ENCODE data around the gene BOLL. TPM values are rescaled to one million over a fixed set of nuclear protein-coding genes. Genes with fewer than 3 reads are reported as not detected.
A peak's percentile ranks its signal among the peaks of the same experiment; 100 is the strongest.
"Not testable (repeated sequence)": the region's sequence is repeated elsewhere in the genome, so short reads cannot be mapped to it uniquely, and the experiment has no call there.

Gene BOLL
- total RNA-seq, 2 experiments from 2014 or later: not detected

GRCh38 chr2:197786010-197786877, 1.1 kb upstream of the BOLL start:
- CTCF ChIA-PET: interaction anchor here (0.8 to 1.2 kb wide), 2 partner anchors 14 to 114 kb away, joined by 3 read pairs; no protein-coding TSS in a partner anchor
- no peaks in the 10 kb centered on the region for H3K36me3 Mint-ChIP-seq (ENCODE audit: low read depth)
- POLR2A ChIA-PET: no interaction called here
- no peaks in the 10 kb centered on the region for H3K9me3 Mint-ChIP-seq (ENCODE audit: insufficient read depth)
- H3K4me3 Mint-ChIP-seq: peak overlapping the region; percentile 71
- no peak overlapping the region for H3K27ac Mint-ChIP-seq
- peaks cover 41% of the 10 kb centered on the region for H3K27me3 Mint-ChIP-seq (ENCODE audit: low read depth)
- peak; percentile 79 for ATAC-seq
- DNase-seq: peak; percentile 69
- H3K4me1 Mint-ChIP-seq (ENCODE audit: low read depth): peaks cover 5% of the 10 kb centered on the region

- POLR2A ChIA-PET: no interaction called here
- H3K9me3 Mint-ChIP-seq (ENCODE audit: insufficient read depth): no peaks in the 10 kb centered on the region
- H3K4me3 Mint-ChIP-seq: no peak overlapping the region
- H3K36me3 Mint-ChIP-seq (ENCODE audit: low read depth): no peaks in the 10 kb centered on the region
- DNase-seq (no peak), ATAC-seq (no peak)
- H3K27me3 Mint-ChIP-seq (ENCODE audit: low read depth): peaks cover 22% of the 10 kb centered on the region
- CTCF ChIA-PET: interaction anchor here (2.0 kb wide), 1 partner anchor 76 kb away, joined by 7 read pairs; no protein-coding TSS in a partner anchor
- peaks cover 5% of the 10 kb centered on the region for H3K4me1 Mint-ChIP-seq (ENCODE audit: low read depth)
- H3K27ac Mint-ChIP-seq: no peak overlapping the region
These were observed 3.0 kb downstream of the BOLL start for GRCh38 chr2:197782126-197782525.

DNA sequence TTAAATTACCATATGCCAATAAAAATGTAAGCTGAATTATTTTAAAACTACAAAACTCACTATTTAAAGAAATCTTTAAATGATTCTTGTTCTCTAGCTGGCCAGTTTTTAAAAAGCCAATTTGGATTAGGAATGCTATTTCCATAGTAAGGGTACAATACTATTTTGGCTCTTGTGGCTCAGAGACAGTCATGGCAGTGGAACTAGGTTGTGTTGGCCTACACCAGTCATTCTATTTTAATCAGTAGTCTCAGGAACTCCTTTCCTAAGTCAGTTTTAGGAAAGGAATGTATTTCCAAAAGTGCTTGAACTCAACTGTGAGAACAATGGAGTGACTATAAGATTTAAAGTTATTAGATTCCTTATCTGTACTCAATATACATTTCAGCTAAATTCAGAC, 5.9 kb downstream of the BOLL start:
- ChIA-PET POLR2A (interaction anchor here (1.1 to 1.2 kb wide), 2 partner anchors 73 to 74 kb away, joined by 3 to 4 read pairs; partner anchors contain the start of gene MARS2), CTCF (interaction anchor here (0.8 to 2.7 kb wide), 10 partner anchors 15 to 517 kb away, joined by 3 to 21 read pairs (median 4); partner anchors contain the start of gene MARS2)
- ATAC-seq (no peak), DNase-seq (no peak)
- Mint-ChIP-seq H3K27me3 (ENCODE audit: low read depth) (peaks cover 22% of the 10 kb centered on the region), H3K36me3 (ENCODE audit: low read depth) (no peaks in the 10 kb centered on the region), H3K27ac (no peak overlapping the region), H3K4me1 (ENCODE audit: low read depth) (peaks cover 2% of the 10 kb centered on the region), H3K4me3 (no peak overlapping the region), H3K9me3 (ENCODE audit: insufficient read depth) (no peaks in the 10 kb centered on the region)

GRCh38 chr2:197777823-197778407, 7.2 kb downstream of the BOLL start:
- Mint-ChIP-seq H3K27ac (no peak overlapping the region), H3K9me3 (ENCODE audit: insufficient read depth) (no peaks in the 10 kb centered on the region), H3K4me3 (no peak overlapping the region), H3K36me3 (ENCODE audit: low read depth) (no peaks in the 10 kb centered on the region), H3K27me3 (ENCODE audit: low read depth) (peaks cover 20% of the 10 kb centered on the region), H3K4me1 (ENCODE audit: low read depth) (peaks cover 2% of the 10 kb centered on the region)
- ChIA-PET CTCF (interaction anchor here (1.4 to 2.7 kb wide), 3 partner anchors 66 to 72 kb away, joined by 4 to 21 read pairs (median 4); no protein-coding TSS in a partner anchor), POLR2A (no interaction called here)
- DNase-seq: peak; percentile 39
- ATAC-seq: no peak

DNA sequence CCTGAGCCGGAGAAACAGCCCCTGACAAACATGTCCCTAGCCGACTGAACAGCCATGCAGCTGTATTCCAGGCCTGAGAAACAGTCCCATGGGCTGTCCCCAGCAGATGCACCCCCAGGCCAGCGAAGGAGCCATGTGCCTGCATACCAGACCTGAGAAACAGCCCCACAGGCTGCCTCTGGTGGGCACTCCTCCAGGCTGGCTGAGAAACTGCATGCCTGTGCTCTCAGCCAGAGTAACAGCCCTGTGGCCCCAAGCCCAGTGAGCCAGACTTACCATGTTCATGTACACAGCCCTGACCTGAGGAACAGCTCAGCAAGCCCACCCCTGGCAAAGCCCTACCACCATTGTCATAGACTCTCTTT, 24.8 kb downstream of the BOLL start:
- ChIA-PET CTCF (no interaction called here), POLR2A (no interaction called here)
- no peak for ATAC-seq
- Mint-ChIP-seq H3K27me3 (ENCODE audit: low read depth) (peaks cover 11% of the 10 kb centered on the region), H3K36me3 (ENCODE audit: low read depth) (no peaks in the 10 kb centered on the region), H3K4me3 (no peak overlapping the region), H3K4me1 (ENCODE audit: low read depth) (no peaks in the 10 kb centered on the region), H3K9me3 (ENCODE audit: insufficient read depth) (no peaks in the 10 kb centered on the region), H3K27ac (no peak overlapping the region)
- DNase-seq: no peak

DNA sequence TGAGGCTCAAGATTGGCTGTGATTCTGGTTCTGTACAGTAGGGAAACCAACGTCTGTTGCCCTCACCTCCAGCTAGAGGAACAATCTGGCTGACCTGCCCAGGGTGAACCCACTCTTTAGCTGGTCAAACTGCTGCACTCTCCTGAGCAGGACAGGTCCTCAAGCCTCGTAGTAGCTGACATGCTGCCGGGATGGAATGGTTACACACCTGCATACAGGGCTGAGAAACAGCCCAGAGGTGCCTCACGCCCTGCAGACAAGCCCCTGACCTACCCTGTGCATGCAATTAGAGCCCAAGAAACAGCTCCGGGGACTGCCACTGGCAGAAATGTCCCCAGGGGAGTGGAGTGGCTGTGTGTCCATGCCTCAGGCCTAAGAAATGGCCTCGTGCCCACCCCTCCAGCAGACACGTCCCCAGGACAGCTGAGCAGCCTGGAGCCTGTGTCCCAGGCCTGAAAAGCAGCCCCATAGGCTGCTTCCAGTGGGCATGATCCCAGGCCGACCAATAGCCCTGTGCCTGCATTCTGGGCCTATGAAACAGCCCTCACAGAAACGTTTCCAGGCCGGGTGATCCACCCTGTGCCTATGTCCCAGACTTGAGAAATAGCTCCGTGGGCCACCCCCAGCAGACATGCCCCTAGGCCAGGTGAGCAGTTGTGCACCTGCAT, 25.4 kb downstream of the BOLL start:
- CTCF ChIA-PET: no interaction called here
- Mint-ChIP-seq H3K4me1 (ENCODE audit: low read depth) (no peaks in the 10 kb centered on the region), H3K4me3 (no peak overlapping the region), H3K27me3 (ENCODE audit: low read depth) (peaks cover 10% of the 10 kb centered on the region), H3K36me3 (ENCODE audit: low read depth) (no peaks in the 10 kb centered on the region), H3K9me3 (ENCODE audit: insufficient read depth) (no peaks in the 10 kb centered on the region), H3K27ac (no peak overlapping the region)
- POLR2A ChIA-PET: no interaction called here
- no peak for DNase-seq
- ATAC-seq: no peak

DNA sequence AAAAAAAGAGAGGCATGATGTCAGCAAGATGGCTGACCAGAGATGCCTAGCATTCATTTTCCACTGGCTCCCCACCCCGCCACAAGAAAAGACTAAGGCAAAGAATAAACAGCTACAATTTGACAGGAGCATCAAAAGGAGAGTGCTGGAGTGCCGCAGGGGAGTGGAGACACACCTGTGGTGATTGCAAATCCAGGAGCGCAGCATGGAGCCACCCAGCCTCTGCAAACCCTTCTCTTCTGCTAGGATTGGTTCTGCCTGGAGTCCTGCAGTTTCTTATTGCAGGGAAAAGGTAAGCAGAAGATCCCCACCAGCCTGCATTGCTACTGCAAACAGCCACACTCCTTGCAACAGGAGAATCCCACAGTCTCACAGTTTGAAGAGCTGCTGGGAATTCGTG, 26.1 kb downstream of the BOLL start:
- POLR2A ChIA-PET: no interaction called here
- no peaks in the 10 kb centered on the region for H3K4me1 Mint-ChIP-seq (ENCODE audit: low read depth)
- no peaks in the 10 kb centered on the region for H3K9me3 Mint-ChIP-seq (ENCODE audit: insufficient read depth)
- DNase-seq (no peak), ATAC-seq (no peak)
- peaks cover 10% of the 10 kb centered on the region for H3K27me3 Mint-ChIP-seq (ENCODE audit: low read depth)
- no peak overlapping the region for H3K4me3 Mint-ChIP-seq
- CTCF ChIA-PET: no interaction called here
- no peaks in the 10 kb centered on the region for H3K36me3 Mint-ChIP-seq (ENCODE audit: low read depth)
- no peak overlapping the region for H3K27ac Mint-ChIP-seq

DNA sequence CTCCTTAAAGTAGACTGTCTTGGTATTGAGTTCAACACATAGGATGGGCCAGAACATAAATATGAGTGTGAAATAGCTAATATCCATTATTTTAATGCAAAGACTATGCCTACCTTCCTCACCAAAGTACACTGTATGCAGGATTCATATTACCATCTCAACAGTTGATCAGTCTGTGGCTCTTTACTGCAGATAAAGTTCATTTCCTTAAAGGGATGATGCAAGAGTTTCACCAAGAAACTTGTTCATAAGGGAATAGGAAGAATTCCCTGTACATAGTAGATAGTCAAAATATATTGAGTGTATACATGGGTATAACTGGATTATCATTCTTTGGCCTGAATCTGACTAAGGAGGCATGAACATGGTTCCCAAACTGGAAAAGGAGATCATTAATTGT, 44.9 kb downstream of the BOLL start:
- H3K27ac Mint-ChIP-seq: no peak overlapping the region
- CTCF ChIA-PET: no interaction called here
- DNase-seq (no peak), ATAC-seq (no peak)
- H3K27me3 Mint-ChIP-seq (ENCODE audit: low read depth): peaks cover 5% of the 10 kb centered on the region
- H3K4me1 Mint-ChIP-seq (ENCODE audit: low read depth): no peaks in the 10 kb centered on the region
- H3K36me3 Mint-ChIP-seq (ENCODE audit: low read depth): no peaks in the 10 kb centered on the region
- no peaks in the 10 kb centered on the region for H3K9me3 Mint-ChIP-seq (ENCODE audit: insufficient read depth)
- POLR2A ChIA-PET: no interaction called here
- H3K4me3 Mint-ChIP-seq: no peak overlapping the region

DNA sequence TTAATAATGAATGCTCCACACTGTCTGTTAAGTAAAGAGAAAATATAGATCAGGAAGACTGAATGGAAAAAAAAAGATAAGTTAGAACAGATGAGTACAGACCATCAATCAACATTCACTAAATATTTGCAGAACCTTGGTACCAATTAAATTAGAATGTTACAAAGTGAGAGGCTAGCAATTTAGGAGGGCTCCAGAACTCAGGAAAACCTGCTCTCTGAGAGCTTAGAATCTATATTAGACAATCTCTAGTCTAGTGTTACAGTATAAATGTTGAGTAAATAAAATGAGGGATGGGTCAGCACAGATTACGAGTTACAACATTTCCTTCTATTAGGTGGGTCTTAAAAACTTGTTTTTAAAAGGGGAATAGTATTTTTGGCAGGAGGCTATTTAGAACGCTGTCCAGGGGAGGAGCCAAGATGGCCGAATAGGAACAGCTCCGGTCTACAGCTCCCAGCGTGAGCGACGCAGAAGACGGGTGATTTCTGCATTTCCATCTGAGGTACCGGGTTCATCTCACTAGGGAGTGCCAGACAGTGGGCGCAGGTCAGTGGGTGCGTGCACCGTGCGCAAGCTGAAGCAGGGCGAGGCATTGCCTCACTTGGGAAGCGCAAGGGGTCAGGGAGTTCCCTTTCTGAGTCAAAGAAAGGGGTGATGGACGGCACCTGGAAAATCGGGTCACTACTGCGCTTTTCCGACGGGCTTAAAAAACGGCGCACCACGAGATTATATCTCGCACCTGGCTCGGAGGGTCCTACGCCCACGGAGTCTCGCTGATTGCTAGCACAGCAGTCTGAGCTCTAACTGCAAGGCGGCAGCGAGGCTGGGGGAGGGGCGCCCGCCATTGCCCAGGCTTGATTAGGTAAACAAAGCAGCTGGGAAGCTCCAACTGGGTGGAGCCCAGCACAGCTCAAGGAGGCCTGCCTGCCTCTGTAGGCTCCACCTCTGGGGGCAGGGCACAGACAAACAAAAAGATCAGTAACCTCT, 56.3 kb downstream of the BOLL start:
- ATAC-seq; H3K27me3 Mint-ChIP-seq (ENCODE audit: low read depth); POLR2A ChIA-PET; H3K9me3 Mint-ChIP-seq (ENCODE audit: insufficient read depth); H3K4me1 Mint-ChIP-seq (ENCODE audit: low read depth); H3K4me3 Mint-ChIP-seq; H3K36me3 Mint-ChIP-seq (ENCODE audit: low read depth); DNase-seq; H3K27ac Mint-ChIP-seq: not testable (repeated sequence)
- CTCF ChIA-PET: interaction anchor here (1.4 kb wide), 1 partner anchor 51 kb away, joined by 4 read pairs; no protein-coding TSS in a partner anchor

GRCh38 chr2:197727011-197727410, 58.1 kb downstream of the BOLL start:
- Mint-ChIP-seq H3K4me1 (ENCODE audit: low read depth) (no peaks in the 10 kb centered on the region), H3K4me3 (no peak overlapping the region)
- POLR2A ChIA-PET: no interaction called here

GRCh38 chr2:197717863-197718262, 67.3 kb downstream of the BOLL start:
- no peaks in the 10 kb centered on the region for H3K27me3 Mint-ChIP-seq (ENCODE audit: low read depth)
- ATAC-seq (no peak), DNase-seq (no peak)
- POLR2A ChIA-PET: no interaction called here
- no peak overlapping the region for H3K4me3 Mint-ChIP-seq
- H3K4me1 Mint-ChIP-seq (ENCODE audit: low read depth): peaks cover 5% of the 10 kb centered on the region
- H3K36me3 Mint-ChIP-seq (ENCODE audit: low read depth): peaks cover 11% of the 10 kb centered on the region
- H3K27ac Mint-ChIP-seq: no peak overlapping the region
- H3K9me3 Mint-ChIP-seq (ENCODE audit: insufficient read depth): no peaks in the 10 kb centered on the region
- CTCF ChIA-PET: interaction anchor here (3.7 kb wide), 1 partner anchor 12 kb away, joined by 24 read pairs; the partner anchor contains the start of gene MARS2

More at GRCh38 chr2:197727011-197727410, 58.1 kb downstream of the BOLL start:
- no peaks in the 10 kb centered on the region for H3K36me3 Mint-ChIP-seq (ENCODE audit: low read depth)
- no peaks in the 10 kb centered on the region for H3K27me3 Mint-ChIP-seq (ENCODE audit: low read depth)
- no peaks in the 10 kb centered on the region for H3K9me3 Mint-ChIP-seq (ENCODE audit: insufficient read depth)
- H3K27ac Mint-ChIP-seq: no peak overlapping the region
- ATAC-seq (no peak), DNase-seq (no peak)
- CTCF ChIA-PET: no interaction called here

All from activated CD8-positive, alpha-beta T cell treated with anti-CD3 and anti-CD28 coated beads, Interleukin-2, amount 10 ng/mL, durations not matched to agents 7 days and 5 days (primary cell).